ENCODE measurements around the gene PPIH. TPM values are rescaled to one million over a fixed set of nuclear protein-coding genes. Genes with fewer than 3 reads are reported as not detected.
"Not testable (repeated sequence)": the region's sequence is repeated elsewhere in the genome, so short reads cannot be mapped to it uniquely, and the experiment has no call there.

The PPIH gene
- polyA plus RNA-seq, 1 donor, result 34.8 TPM

GRCh38 chr1:42682739-42683531, 24.7 kb downstream of the PPIH start:
- peak; percentile 80 for DNase-seq

GRCh38 chr1:42684139-42684538, 25.9 kb downstream of the PPIH start:
- no peak for DNase-seq

- no peak for DNase-seq
Measured at GRCh38 chr1:42686418-42686817, 28.2 kb downstream of the PPIH start.

GRCh38 chr1:42689912-42690311, 31.7 kb downstream of the PPIH start:
- DNase-seq, result no peak

GRCh38 chr1:42690477-42691156, 32.4 kb downstream of the PPIH start:
- DNase-seq, result no peak

- DNase-seq, result no peak
Measured at GRCh38 chr1:42691157-42691498, 32.9 kb downstream of the PPIH start.

GRCh38 chr1:42692461-42692860, 34.2 kb downstream of the PPIH start:
- DNase-seq, result no peak

- DNase-seq, result no peak
Measured at GRCh38 chr1:42692911-42693310, 34.7 kb downstream of the PPIH start.

- DNase-seq, result no peak
Measured at GRCh38 chr1:42698081-42698813, 40.0 kb downstream of the PPIH start.

- DNase-seq, result no peak
Measured at GRCh38 chr1:42700006-42700405, 41.8 kb downstream of the PPIH start.

GRCh38 chr1:42703888-42704464, 45.8 kb downstream of the PPIH start:
- DNase-seq, result no peak

GRCh38 chr1:42712808-42713207, 54.6 kb downstream of the PPIH start:
- not testable (repeated sequence) for DNase-seq

- no peak for DNase-seq
Measured at GRCh38 chr1:42713293-42713692, 55.1 kb downstream of the PPIH start.

GRCh38 chr1:42714441-42714840, 56.2 kb downstream of the PPIH start:
- not testable (repeated sequence) for DNase-seq

GRCh38 chr1:42720868-42721267, 62.6 kb downstream of the PPIH start:
- DNase-seq, result no peak

- no peak for DNase-seq
Measured at GRCh38 chr1:42721926-42722325, 63.7 kb downstream of the PPIH start.

- not testable (repeated sequence) for DNase-seq
Measured at GRCh38 chr1:42722403-42722802, 64.2 kb downstream of the PPIH start.

- DNase-seq, result no peak
Measured at GRCh38 chr1:42723511-42723910, 65.3 kb downstream of the PPIH start.

- DNase-seq, result not testable (repeated sequence)
Measured at GRCh38 chr1:42725820-42726219, 67.6 kb downstream of the PPIH start.
